Measurements from ENCODE around the gene E2F4.

DNA sequence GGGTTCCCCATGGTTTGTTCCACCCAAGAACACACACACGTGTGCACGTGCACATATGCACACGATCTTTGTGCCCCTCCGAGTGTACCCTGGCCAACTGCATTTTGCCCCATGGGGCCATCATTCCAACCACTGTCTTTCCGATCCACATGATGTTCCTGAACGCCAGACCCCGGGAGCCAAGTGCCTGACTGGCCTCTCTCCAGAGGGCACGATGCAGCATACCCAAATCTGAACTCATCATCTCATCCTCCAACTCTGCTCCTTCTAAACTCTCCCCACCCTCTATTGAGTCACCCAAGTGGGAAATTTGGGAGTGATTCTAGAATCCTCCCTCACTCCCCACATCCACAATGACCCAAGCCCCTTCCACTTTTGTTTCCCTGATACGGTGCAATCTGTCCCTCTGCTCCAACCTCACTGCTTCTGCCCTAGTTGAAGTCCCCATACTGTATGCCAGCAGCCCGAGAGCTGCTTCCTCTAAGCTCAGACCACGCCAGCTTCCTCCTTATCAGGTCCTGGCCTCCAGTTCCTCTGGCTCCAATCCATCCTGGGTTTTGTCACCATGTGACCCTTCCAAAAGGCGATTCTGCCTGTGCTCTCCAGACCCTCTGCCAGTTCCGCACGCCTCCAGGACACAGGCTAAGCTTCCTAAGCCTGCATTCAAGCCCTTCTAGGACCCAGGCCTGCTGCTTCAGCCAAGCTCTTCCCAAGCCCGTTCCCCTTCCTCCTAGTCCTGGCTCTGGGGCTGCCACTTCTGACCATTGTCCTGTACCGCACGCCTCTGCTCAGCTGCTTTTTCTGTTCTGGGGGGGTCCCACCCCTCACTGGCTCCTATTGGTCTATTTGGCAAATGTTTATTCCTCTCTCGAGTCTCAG lies 24.9 kb downstream of the E2F4 start:
- TF ChIP-seq ZFX (IDR thresholded peaks at IDR 0.05; ENCODE audit: borderline replicate concordance): no peak
- TF ChIP-seq, protein P1, sequence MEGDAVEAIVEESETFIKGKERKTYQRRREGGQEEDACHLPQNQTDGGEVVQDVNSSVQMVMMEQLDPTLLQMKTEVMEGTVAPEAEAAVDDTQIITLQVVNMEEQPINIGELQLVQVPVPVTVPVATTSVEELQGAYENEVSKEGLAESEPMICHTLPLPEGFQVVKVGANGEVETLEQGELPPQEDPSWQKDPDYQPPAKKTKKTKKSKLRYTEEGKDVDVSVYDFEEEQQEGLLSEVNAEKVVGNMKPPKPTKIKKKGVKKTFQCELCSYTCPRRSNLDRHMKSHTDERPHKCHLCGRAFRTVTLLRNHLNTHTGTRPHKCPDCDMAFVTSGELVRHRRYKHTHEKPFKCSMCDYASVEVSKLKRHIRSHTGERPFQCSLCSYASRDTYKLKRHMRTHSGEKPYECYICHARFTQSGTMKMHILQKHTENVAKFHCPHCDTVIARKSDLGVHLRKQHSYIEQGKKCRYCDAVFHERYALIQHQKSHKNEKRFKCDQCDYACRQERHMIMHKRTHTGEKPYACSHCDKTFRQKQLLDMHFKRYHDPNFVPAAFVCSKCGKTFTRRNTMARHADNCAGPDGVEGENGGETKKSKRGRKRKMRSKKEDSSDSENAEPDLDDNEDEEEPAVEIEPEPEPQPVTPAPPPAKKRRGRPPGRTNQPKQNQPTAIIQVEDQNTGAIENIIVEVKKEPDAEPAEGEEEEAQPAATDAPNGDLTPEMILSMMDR (IDR thresholded peaks at IDR 0.05): no peak
